Endothelial cell of umbilical vein (primary cell): ENCODE results near the gene TEX29. TPM values are rescaled to one million over a fixed set of nuclear protein-coding genes. Genes with fewer than 3 reads are reported as not detected.

Experiments used
- BruUV-seq: library from RNA; stranded (reverse); fragments of 400-500 nt; replicated peaks from 2 replicates; lab custom pipeline; 2021; lab: Mats Ljungman, UMichigan
- CTCF ChIA-PET: fragments of 300-600, 350-600 bp; sonication (Branson Sonifier 250); formaldehyde crosslinking; loops from one replicate; lab custom pipeline; 2021; ENCODE audit warnings: antibody characterized with exemption, inconsistent platforms; lab: Charles Lee
- POLR2A ChIA-PET: fragments of 300-600, 350-600 bp; sonication (Branson Sonifier 250); formaldehyde crosslinking; loops from one replicate; lab custom pipeline; 2021; ENCODE audit warnings: antibody characterized with exemption, inconsistent platforms; lab: Charles Lee
- DNase-seq: peaks from one replicate; pipeline ENCODE4 v3.0.0-alpha.2; 2011; ENCODE audit warnings: low read depth, low spot score
- FAIRE-seq: peaks from 2 replicates; lab custom pipeline; 2011; peaks lifted over from hg19 to GRCh38; lab: Jason Lieb, UNC
- H2AFZ ChIP-seq: 2 replicates; pipeline ENCODE4 v1.6.0; 2012; ENCODE audit warnings: low read depth, low read length, control low read depth, inconsistent platforms
- H3K27ac ChIP-seq: 2 replicates; pipeline ENCODE4 v1.5.1; 2011; ENCODE audit warnings: low read depth, mild to moderate bottlenecking, control low read depth, low read length, moderate library complexity; ENCODE audit not compliant: insufficient read depth
- H3K27me3 ChIP-seq, 2 experiments: 2 replicates each; pipeline versions ENCODE4 v1.6.0 to v1.6.1; 2011; ENCODE audit warnings: low read length in 2 of 2, mixed read lengths in 1 of 2; ENCODE audit not compliant: control insufficient read depth in 2 of 2, insufficient read depth in 2 of 2
- H3K36me3 ChIP-seq, 2 experiments: 2 replicates in 1 of 2; 3 replicates in 1 of 2; pipeline ENCODE4 v1.5.1; 2011; ENCODE audit warnings: low read length in 2 of 2, mild to moderate bottlenecking in 1 of 2, moderate library complexity in 1 of 2; ENCODE audit not compliant: control insufficient read depth in 2 of 2, insufficient read depth in 2 of 2; ENCODE audit errors: extremely low read depth in 1 of 2
- H3K4me1 ChIP-seq: 3 replicates; pipeline ENCODE4 v1.5.1; 2011; ENCODE audit warnings: mild to moderate bottlenecking, low read length; ENCODE audit not compliant: control insufficient read depth, insufficient read depth; ENCODE audit errors: extremely low read depth
- H3K4me2 ChIP-seq: 2 replicates; pipeline ENCODE4 v1.6.1; 2011; ENCODE audit warnings: low read length, control low read depth, mixed read lengths; ENCODE audit not compliant: insufficient read depth
- H3K4me3 ChIP-seq, 3 experiments: fragments of 200-600 bp in 1 of 3; sonication (generic), shearing (Covaris generic) in 1 of 3; replicated peaks in 1 of 3; 2 replicates each; pipeline ENCODE4 v1.5.1; 2011 to 2016; ENCODE audit warnings: control low read depth in 3 of 3, low read length in 3 of 3, mild to moderate bottlenecking in 2 of 3, inconsistent platforms in 1 of 3, low read depth in 1 of 3, moderate library complexity in 1 of 3; ENCODE audit not compliant: insufficient read depth in 1 of 3
- H3K79me2 ChIP-seq: 2 replicates; pipeline ENCODE4 v1.6.0; 2012; ENCODE audit warnings: low read length, inconsistent platforms; ENCODE audit not compliant: control insufficient read depth, insufficient read depth
- H3K9ac ChIP-seq: replicated peaks from 2 replicates; pipeline ENCODE3; 2011; ENCODE audit warnings: low read length, control low read depth; ENCODE audit not compliant: insufficient read depth; ENCODE audit errors: extremely low read depth
- H3K9me1 ChIP-seq: replicated peaks from 3 replicates; pipeline ENCODE4 v1.6.0; 2011; ENCODE audit warnings: mild to moderate bottlenecking, low read length; ENCODE audit not compliant: control insufficient read depth, insufficient read depth; ENCODE audit errors: extremely low read depth
- H3K9me3 ChIP-seq: replicated peaks from 2 replicates; pipeline ENCODE4 v1.5.1; 2012; ENCODE audit warnings: low read length, inconsistent platforms; ENCODE audit not compliant: control insufficient read depth, insufficient read depth
- H4K20me1 ChIP-seq: replicated peaks from 2 replicates; pipeline ENCODE3; 2011; ENCODE audit warnings: mild to moderate bottlenecking, low read length; ENCODE audit not compliant: control insufficient read depth, insufficient read depth; ENCODE audit errors: extremely low read depth
- CTCF ChIP-seq, 2 donors: IDR thresholded peaks; 1 replicate in 1 of 2; 2 replicates in 1 of 2; pipeline ENCODE4 v1.5.1; 2011; ENCODE audit warnings: low read length in 2 of 2, mild to moderate bottlenecking in 2 of 2, moderate library complexity in 2 of 2, control low read depth in 1 of 2, inconsistent platforms in 1 of 2, low read depth in 1 of 2; ENCODE audit not compliant: insufficient read depth in 1 of 2; ENCODE audit errors: extremely low read depth in 1 of 2
- EZH2 ChIP-seq: IDR thresholded peaks from 2 replicates; pipeline ENCODE4 v1.6.1; 2012; ENCODE audit warnings: borderline replicate concordance, low read depth, mild to moderate bottlenecking, moderate library complexity, low read length, inconsistent platforms; ENCODE audit not compliant: severe bottlenecking
- FOS ChIP-seq: IDR thresholded peaks from 2 replicates; pipeline ENCODE4 v1.6.1; 2011; ENCODE audit warnings: mild to moderate bottlenecking, low read length, moderate library complexity, borderline replicate concordance; ENCODE audit not compliant: insufficient read depth
- GATA2 ChIP-seq: IDR thresholded peaks from 2 replicates; pipeline ENCODE4 v1.7.0; 2011; ENCODE audit warnings: low read depth, mild to moderate bottlenecking, moderate library complexity, mixed read lengths, low read length; ENCODE audit not compliant: insufficient read length, insufficient read depth
- JUN ChIP-seq: IDR thresholded peaks from 2 replicates; pipeline ENCODE4 v1.6.1; 2011; ENCODE audit warnings: borderline replicate concordance, low read depth; ENCODE audit not compliant: insufficient read length, insufficient read depth
- MAX ChIP-seq: IDR thresholded peaks from 2 replicates; pipeline ENCODE4 v1.6.1; 2011; ENCODE audit not compliant: insufficient read depth, insufficient read length
- MYC ChIP-seq: IDR thresholded peaks from one replicate; pipeline ENCODE4 v1.6.1; 2011; ENCODE audit warnings: mild to moderate bottlenecking, low read depth, low read length
- POLR2A ChIP-seq: IDR thresholded peaks from 2 replicates; pipeline ENCODE4 v1.6.1; 2012; ENCODE audit warnings: low read depth, mild to moderate bottlenecking, control low read depth, low read length
- POLR2AphosphoS5 ChIP-seq: IDR thresholded peaks from 2 replicates; pipeline ENCODE4 v1.6.1; 2012; ENCODE audit warnings: low read depth, mild to moderate bottlenecking, control low read depth, low read length, moderate library complexity; ENCODE audit not compliant: insufficient read depth
- dilution Hi-C: fragments of 300-500 bp; cut with MboI; formaldehyde crosslinking; loops from one replicate; pipeline ENCODE4 v1.15.0; 2019; ENCODE audit warnings: low sequenced_read_pairs; ENCODE audit not compliant: extremely low pct_ligation_motif_present
- intact Hi-C: fragments of 100-400 bp; cut with micrococcal nuclease; formaldehyde crosslinking; loops from one replicate; pipeline ENCODE4 v1.10.0; 2022
- polyA plus RNA-seq, 4 experiments: library from polyadenylated mRNA; depleted of rRNA in 3 of 4; stranded (reverse) in 3 of 4; unstranded in 1 of 4; fragments of >200 nt; gene quantifications; 2 replicates each; pipeline versions ENCODE4 v1.2.1 to v1.2.3, GENCODE V29; 2011 to 2012; ENCODE audit warnings: missing spikeins in 1 of 4
- total RNA-seq: library from RNA; stranded (reverse); gene quantifications from 2 replicates; pipeline ENCODE4 v1.2.3, GENCODE V29; 2021

The TEX29 gene
- total and polyA plus RNA-seq, 2 donors (not counting 3 experiments of a cell fraction or from before 2014, with no cell fraction given) = 0.44 TPM; not detected in 1

GRCh38 chr13:111335298-111335697, 14.9 kb downstream of the TEX29 start:
- H3K4me1 ChIP-seq = no peaks in the 10 kb centered on the region
- dilution Hi-C loops = no loop called here
- H4K20me1 ChIP-seq = no peaks in the 10 kb centered on the region
- no peaks in the 10 kb centered on the region for H3K79me2 ChIP-seq
- no peaks in the 10 kb centered on the region for H3K36me3 ChIP-seq
- no peaks in the 10 kb centered on the region for H3K9me3 ChIP-seq
- CTCF ChIA-PET = no interaction called here
- H3K4me3 ChIP-seq = no peak overlapping the region
- TF ChIP-seq POLR2AphosphoS5 (no peak), MYC (no peak), MAX (no peak), EZH2 (no peak), CTCF (IDR thresholded peaks at IDR 0.05; ENCODE audit: extremely low read depth in 1 of 2, insufficient read depth in 1 of 2, low read depth in 1 of 2, low read length in 2 of 2) (no peak), JUN (no peak), GATA2 (no peak), FOS (no peak), POLR2A (no peak)
- H2AFZ ChIP-seq = no peak overlapping the region
- H3K9me1 ChIP-seq = no peaks in the 10 kb centered on the region
- no peak overlapping the region for H3K9ac ChIP-seq
- POLR2A ChIA-PET = no interaction called here
- no TSS peak for BruUV-seq
- H3K4me2 ChIP-seq = no peak overlapping the region
- intact Hi-C loops = no loop called here
- FAIRE-seq (no peak), DNase-seq (no peak)
- H3K27ac ChIP-seq = no peak overlapping the region
- no peaks in the 10 kb centered on the region for H3K27me3 ChIP-seq
